ENCODE measurements around the gene REN.

Gene REN

GRCh38 chr1:204110894-204111633 lies 55.1 kb downstream of the REN start:
- no peak for FAIRE-seq
- DNase-seq (ENCODE audit: low spot score) = no peak

- FAIRE-seq (no peak), DNase-seq (ENCODE audit: low spot score) (no peak)
Measured at GRCh38 chr1:204108312-204109141, 57.6 kb downstream of the REN start.

GRCh38 chr1:204107892-204108291 lies 58.2 kb downstream of the REN start:
- DNase-seq (ENCODE audit: low spot score) (no peak), FAIRE-seq (no peak)

- FAIRE-seq = no peak
- no peak for DNase-seq (ENCODE audit: low spot score)
Measured at GRCh38 chr1:204106825-204107224, 59.3 kb downstream of the REN start.

- DNase-seq (ENCODE audit: low spot score) = no peak
Measured at GRCh38 chr1:204105131-204105515, 61.0 kb downstream of the REN start.

More at GRCh38 chr1:204105131-204105515, 61.0 kb downstream of the REN start:
- FAIRE-seq = no peak
